NCI-H226 (cell line): ENCODE results near the gene GGCX.

ENCODE experiments used
- DNase-seq: peaks from one replicate; pipeline ENCODE4 v3.0.0-alpha.2; 2015

GGCX gene

GRCh38 chr2:85539361-85540132, 21.7 kb downstream of the GGCX start:
- DNase-seq = peak; percentile 72

DNA sequence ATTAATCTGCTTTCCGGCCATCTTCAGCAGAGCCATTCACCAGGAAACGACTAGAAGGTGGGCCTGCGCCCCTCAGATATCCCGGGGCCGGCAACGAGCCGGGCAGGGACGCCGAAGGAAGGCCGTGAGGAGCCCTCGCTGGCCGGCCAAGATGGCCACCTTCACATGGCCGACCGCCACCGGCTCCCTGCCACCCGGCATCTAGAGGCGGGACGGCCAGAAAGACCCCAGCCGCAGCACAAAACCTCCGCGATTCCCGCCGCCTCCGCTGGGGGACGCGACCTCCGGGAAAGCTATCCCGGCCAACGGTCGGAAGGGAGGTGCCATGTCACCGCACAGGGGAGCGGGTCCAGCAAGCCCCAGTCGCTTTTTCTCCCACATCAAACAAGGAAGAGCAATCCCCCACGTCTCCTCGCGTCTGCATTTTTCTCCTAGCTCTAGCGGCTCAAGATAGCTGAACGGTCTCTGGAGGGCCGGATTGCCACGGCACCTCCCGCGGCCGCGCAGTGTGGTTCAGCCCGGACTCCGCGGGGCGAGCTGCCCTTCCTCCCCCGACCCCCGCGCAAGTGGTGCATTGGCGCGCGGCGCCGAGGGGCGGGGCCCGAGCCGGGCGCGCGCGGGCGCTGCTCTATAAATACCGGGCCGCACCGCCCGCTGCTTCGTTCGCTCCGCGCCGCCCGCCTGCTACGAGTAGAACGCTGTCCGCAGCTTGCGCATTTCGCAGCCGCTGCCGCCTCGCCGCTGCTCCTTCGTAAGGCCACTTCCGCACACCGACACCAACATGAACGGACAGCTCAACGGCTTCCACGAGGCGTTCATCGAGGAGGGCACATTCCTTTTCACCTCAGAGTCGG, 22.6 kb downstream of the GGCX start, which contains the start of gene MAT2A:
TSS of gene MAT2A (plus strand) at position 662 of the 854 bp plus-strand sequence. CDS start at position 782, 120 bp downstream.
- DNase-seq = peak; percentile 84

- DNase-seq = no peak
These were observed 23.4 kb downstream of the GGCX start for GRCh38 chr2:85537600-85538506.

- peak; percentile 53 for DNase-seq
These were observed 24.8 kb downstream of the GGCX start for GRCh38 chr2:85536479-85536878.

DNA sequence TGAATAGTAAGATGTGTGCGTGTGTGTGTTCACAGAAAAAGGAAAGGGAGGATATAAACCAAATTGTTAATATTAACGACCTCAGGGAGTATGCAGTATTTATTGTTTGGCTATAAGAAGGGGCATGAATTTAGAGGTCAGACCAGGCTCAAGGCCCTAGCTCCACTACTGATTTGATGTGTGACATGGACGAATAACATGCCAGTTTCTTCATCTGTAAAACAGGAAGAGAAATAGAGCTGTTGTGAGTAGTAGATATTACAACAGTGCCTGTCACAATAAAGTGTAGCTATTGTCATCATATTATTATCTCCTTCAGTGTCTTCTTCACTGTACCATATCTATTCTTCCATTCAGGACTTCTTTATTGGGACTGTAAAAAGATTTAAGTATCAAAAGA, 26.4 kb downstream of the GGCX start:
- no peak for DNase-seq

- no peak for DNase-seq
These were observed 27.2 kb downstream of the GGCX start for GRCh38 chr2:85534099-85534498.

DNA sequence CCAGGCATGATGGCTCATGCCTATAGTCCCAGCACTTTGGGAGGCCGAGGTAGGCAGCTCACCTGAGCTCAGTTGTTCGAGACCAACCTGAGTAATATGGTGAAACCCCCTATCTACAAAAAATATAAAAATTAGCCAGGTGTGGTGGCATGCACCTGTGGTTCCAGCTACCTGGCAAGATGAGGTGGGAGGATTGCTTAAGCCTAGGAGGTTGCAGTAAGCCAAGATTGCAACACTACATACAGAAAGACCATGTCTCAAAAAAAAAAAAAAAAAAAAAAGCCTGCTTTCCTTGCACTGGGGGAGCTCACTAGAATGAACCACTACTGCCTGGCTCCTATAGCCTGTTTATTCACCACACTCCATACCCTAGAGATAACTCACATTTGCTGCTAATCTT, 29.7 kb downstream of the GGCX start:
- no peak for DNase-seq

DNA sequence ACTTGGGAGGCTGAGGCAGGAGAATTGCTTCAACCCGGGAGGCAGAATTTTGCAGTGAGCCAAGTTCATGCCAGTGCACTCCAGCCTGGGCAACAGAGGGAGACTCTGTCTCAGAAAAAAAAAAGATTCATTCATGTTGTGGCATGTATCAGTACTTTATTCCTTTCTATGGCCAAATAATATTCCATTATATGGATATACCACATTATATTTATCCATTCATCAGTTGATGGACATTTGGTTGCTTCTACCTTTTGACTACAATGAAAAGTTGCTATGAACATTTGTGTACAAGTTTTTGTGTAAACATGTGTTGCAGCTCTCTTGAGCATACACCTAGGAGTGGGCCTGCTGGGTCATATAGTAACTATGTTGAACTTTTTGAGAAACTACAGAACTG, 31.5 kb downstream of the GGCX start:
- DNase-seq = no peak

- DNase-seq = no peak
These were observed 32.9 kb downstream of the GGCX start for GRCh38 chr2:85528355-85528754.

GRCh38 chr2:85527787-85528186, 33.5 kb downstream of the GGCX start:
- no peak for DNase-seq

GRCh38 chr2:85525567-85525966, 35.7 kb downstream of the GGCX start:
- DNase-seq = no peak

GRCh38 chr2:85525029-85525428, 36.3 kb downstream of the GGCX start:
- DNase-seq = no peak

DNA sequence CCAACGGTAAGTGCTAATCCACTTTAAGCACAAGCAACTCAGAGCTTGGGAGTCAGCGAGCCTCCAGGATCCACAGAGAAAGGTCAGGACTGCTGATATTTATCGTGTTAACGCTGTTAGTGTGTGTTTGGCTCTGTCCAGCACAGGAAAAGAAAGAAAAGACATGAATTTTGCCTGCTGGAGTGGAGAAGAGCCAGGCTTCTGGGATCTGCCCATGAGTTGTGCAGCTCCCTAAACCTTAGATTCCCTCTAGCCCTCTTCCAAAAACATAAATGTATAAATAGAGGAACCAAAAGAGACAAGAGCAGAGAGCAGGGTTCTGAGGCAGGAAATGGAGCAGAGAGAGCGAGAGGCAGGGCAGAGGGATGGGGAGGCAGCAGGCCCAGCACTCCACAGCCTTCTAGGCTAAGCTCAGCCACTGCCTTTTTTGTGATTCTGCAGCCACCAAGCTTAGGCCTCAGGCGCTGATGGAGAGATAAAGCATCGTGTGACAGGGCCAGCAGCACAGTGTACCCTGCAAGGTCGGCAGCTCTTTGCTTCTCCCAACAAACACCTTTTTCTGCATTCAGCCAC, 36.9 kb downstream of the GGCX start:
- DNase-seq = no peak

DNA sequence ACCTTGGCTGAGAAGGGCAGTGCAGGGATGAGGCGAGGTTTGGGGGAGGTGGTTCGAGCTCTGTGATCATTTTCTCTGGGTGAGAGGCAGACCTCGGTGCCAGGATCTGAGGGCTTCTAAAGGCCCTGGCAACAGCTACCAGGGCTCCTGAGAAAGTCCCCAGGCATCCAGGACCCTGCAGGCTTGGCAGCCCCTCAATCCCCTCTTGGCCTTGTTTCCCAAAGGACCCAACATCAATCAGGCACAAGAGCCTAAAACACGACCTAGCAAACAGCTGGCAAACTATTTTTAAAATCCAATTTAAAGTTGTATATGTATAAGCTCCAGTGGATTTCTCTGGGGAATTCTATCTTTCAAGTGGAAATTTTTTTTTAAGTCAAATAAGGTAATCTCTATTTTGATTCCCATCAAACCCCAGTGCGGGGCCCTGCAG, 37.4 kb downstream of the GGCX start:
- no peak for DNase-seq

- DNase-seq = no peak
These were observed 38.0 kb downstream of the GGCX start for GRCh38 chr2:85523062-85523902.

GRCh38 chr2:85522090-85522647, 39.1 kb downstream of the GGCX start:
- DNase-seq = no peak

DNA sequence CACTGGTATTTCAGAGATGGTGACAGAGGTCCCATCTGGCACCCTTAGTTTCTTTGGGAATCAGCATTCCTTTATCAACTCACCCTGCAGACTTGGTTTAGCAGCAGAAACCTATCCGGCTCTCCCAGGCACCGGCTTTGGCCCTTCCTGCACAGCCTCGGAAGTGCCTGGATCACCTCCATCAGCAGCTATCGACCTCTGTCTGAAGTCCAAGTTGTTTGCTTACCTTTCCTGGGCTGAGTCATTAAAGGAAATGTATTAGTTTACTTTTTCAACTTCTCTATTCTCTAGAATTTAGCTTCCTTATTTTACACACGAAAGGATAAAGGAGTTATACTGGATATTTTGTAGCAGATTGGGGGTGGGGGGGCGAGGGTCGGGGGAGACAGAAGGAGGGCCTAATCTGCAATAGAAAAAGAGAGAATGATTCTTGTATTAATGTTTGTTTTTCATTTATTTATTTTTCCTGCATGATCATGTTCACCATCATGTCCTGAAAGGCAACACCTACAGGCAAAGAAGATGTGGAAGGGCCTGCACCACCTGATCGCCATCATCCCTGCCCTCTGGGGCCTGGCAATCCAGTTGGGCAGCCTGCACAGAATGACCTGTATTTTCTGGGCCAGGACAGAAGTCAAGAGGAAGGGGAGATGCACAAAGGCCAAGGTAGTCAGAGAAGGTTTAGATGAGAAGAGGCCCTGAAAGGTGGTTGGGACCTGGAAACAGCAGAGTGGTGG, 44.5 kb downstream of the GGCX start:
- DNase-seq = no peak

DNA sequence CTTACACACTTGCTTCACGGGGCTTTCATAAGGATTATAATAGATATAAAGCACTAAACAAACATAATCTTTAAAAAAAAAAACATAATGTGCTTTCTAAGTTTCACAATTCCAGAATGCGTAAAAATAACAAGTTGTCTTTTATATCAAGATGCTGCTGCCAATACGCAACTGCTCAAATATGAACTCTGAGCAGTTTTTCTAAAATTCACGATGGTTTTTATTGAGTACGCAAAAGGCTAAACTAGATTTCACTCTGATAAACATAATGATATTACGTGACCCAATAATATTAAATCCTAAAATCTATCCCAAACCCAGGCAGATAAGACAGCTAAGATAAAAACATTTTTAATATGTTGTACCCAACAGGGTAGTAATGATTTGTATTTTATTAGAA, 47.0 kb downstream of the GGCX start:
- DNase-seq = no peak

GRCh38 chr2:85511008-85511811, 50.1 kb downstream of the GGCX start:
- DNase-seq = no peak

DNA sequence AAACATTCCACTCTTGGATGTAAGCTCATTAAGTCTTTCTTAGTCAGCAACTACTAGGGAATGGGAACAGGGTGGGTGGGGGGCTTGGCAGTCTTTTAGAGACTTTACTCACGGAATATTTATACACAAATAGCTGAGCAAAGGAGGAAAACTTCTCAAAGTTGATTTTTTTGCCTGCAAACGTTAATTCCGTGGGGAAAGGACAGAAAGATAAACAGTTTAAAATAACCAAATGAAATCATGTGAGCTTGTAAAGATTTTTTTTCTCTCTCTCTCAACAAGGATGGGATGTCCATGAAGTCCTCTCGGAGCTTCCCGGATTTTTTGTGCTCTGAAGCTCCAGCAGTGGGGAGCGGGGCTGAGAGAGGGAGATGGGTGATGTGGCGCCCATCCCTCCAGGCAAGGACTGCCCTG, 54.5 kb downstream of the GGCX start:
- no peak for DNase-seq
